HUES6 (cell line): ENCODE results near the gene CARMIL1.

Experiments used
- H3K27ac ChIP-seq: 2 replicates; pipeline ENCODE4 v1.7.0; 2013; ENCODE audit warnings: low read depth, mild to moderate bottlenecking, low read length, inconsistent platforms
- H3K27me3 ChIP-seq: 2 replicates; pipeline ENCODE4 v1.6.1; 2013; ENCODE audit warnings: low read length; ENCODE audit not compliant: control insufficient read depth, insufficient read depth
- H3K36me3 ChIP-seq: 2 replicates; pipeline ENCODE4 v1.6.1; 2013; ENCODE audit warnings: low read length; ENCODE audit not compliant: control insufficient read depth, insufficient read depth
- H3K4me1 ChIP-seq: 2 replicates; pipeline ENCODE4 v1.6.1; 2013; ENCODE audit warnings: low read length; ENCODE audit not compliant: control insufficient read depth, insufficient read depth
- H3K4me3 ChIP-seq: 2 replicates; pipeline ENCODE4 v1.5.1; 2013; ENCODE audit warnings: low read depth, low read length
- H3K9ac ChIP-seq: one replicate; pipeline ENCODE4 v1.6.1; 2013; ENCODE audit warnings: mild to moderate bottlenecking, low read length
- H3K9me3 ChIP-seq: 2 replicates; pipeline ENCODE4 v1.6.1; 2013; ENCODE audit warnings: low read depth, low read length; ENCODE audit not compliant: control insufficient read depth, insufficient read depth

CARMIL1 gene

DNA sequence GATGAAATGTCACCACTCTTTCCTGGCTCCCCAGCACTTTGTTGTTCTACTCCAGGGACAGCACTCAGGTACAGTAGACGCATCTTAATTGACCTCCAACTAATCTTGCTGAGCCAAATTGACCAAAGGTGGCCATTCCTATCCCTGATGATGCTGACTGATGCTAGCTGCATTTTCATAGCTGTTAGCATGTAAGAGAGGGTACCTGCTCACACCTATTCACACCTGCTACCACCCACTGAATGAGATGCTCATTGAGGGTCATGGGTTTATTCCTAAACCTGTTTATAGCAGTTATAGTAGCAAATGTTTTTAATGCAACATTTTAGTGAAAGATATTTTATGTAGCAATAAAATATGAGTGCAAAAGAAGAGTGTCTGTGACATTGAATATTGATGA is 145.1 kb downstream of the CARMIL1 start:
- H3K36me3 ChIP-seq: no peaks in the 10 kb centered on the region; the same call in 1 of the 2 replicates
- no peak overlapping the region for H3K9ac ChIP-seq
- no peak overlapping the region for H3K4me3 ChIP-seq
- peaks cover 10% of the 10 kb centered on the region for H3K9me3 ChIP-seq
- peaks cover 6% of the 10 kb centered on the region for H3K4me1 ChIP-seq
- no peak overlapping the region for H3K27ac ChIP-seq
- H3K27me3 ChIP-seq: no peaks in the 10 kb centered on the region

DNA sequence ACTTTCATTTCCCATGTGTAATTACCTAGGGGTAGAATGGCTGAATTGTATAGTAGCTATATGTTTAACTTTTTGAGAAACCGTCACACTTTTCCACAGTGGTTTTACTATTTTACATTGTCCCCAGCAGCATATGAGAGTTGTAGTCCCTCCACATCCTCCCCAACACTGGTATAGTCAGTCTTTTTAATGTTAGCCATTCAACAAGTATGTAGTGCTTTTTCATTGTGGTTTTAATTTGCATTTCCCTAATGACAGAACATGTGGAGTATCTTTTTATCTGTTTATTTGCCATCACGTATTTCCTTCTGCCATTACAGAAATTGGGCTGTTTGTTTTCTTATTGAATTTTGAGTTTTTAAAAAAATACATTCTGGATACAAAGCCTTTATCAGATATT is 148.4 kb downstream of the CARMIL1 start:
- H3K27ac ChIP-seq: no peak overlapping the region
- no peaks in the 10 kb centered on the region for H3K9me3 ChIP-seq
- H3K9ac ChIP-seq: no peak overlapping the region
- H3K27me3 ChIP-seq: no peaks in the 10 kb centered on the region
- H3K36me3 ChIP-seq: no peaks in the 10 kb centered on the region
- no peak overlapping the region for H3K4me3 ChIP-seq
- peaks cover 6% of the 10 kb centered on the region for H3K4me1 ChIP-seq

DNA sequence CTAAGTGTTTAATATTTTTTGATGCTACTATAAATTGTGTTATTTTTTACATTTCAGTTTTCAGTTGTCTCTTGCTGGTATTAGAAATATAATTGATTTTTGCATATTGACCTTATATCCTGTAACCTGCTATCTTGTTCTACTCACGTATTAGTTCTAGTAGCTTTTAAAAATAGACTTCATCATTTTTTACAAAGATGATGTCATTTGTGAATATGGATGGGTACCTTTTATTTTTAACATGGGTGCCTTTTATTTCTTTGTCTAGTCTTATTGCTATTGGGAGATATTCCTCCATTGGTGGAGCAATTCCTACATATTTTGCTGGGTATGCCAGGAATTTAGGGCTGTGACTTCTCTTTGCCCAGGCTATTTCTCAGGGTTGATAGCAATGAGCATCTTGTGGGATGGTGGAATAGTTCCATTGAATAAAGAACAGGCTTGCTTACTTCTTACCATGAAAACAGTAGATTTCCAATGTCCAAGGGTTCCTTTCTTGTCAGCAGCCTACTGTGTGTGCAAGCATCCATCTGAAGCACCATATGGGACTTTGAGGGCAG is 149.7 kb downstream of the CARMIL1 start:
- Histone ChIP-seq H3K4me1 (no peaks in the 10 kb centered on the region; the same call in 1 of the 2 replicates), H3K36me3 (no peaks in the 10 kb centered on the region), H3K27me3 (no peaks in the 10 kb centered on the region), H3K27ac (no peak overlapping the region), H3K9ac (no peak overlapping the region), H3K9me3 (no peaks in the 10 kb centered on the region), H3K4me3 (no peak overlapping the region)

DNA sequence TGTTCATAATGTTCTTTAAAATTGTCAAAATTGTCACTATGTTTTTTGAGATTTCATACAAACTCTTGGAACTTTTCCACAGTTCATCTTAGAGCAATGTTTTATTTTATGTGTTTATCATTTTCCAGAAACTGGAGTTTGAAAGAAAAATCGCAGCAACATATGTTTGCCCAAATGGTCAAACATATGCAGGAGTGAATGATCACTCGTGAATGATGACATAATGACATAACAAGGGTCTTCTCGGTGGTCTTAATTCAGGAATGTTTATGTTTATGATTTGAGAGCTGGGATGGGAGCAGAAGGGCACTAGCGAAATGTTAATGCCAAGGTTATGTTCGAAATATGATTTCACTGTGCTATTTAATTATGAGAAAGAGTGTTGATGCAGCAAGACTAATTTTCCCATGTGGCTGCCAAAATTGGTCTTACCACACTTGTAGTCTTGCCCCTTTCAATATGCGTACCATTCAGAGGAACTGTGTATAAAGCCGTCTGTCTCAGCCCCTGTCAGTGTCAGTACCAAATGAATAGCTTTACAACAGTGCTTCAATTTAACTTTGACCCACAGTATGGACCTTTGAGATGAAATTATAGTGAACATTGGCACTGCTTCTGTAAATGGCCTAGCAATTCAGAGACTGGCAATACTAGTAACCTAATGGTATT is 152.3 kb downstream of the CARMIL1 start:
- H3K4me3 ChIP-seq: no peak overlapping the region

DNA sequence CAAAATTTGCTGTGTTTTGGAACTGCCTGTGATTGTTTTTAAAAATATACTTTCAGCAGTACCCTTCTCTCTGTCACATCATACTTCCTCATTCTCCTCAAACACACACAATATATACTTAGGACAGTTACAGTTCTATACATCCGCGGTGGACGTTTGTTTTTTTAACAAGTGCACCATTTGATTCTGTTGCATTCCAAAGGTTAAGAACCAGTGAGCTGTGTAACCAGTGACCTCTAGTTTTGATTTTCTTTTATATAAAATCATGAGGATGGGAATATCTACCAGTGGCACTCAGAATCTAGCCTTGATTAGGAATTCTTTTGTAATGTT is 152.8 kb downstream of the CARMIL1 start:
- Histone ChIP-seq H3K9me3 (no peaks in the 10 kb centered on the region), H3K27me3 (no peaks in the 10 kb centered on the region), H3K36me3 (no peaks in the 10 kb centered on the region), H3K27ac (no peak overlapping the region), H3K4me3 (no peak overlapping the region), H3K4me1 (no peaks in the 10 kb centered on the region; the same call in 1 of the 2 replicates), H3K9ac (no peak overlapping the region)

More for the DNA sequence above, 152.3 kb downstream of the CARMIL1 start:
- H3K27ac ChIP-seq: no peak overlapping the region
- no peaks in the 10 kb centered on the region for H3K36me3 ChIP-seq
- no peaks in the 10 kb centered on the region for H3K9me3 ChIP-seq
- no peak overlapping the region for H3K9ac ChIP-seq
- no peaks in the 10 kb centered on the region for H3K27me3 ChIP-seq
- H3K4me1 ChIP-seq: no peaks in the 10 kb centered on the region; the same call in 1 of the 2 replicates

DNA sequence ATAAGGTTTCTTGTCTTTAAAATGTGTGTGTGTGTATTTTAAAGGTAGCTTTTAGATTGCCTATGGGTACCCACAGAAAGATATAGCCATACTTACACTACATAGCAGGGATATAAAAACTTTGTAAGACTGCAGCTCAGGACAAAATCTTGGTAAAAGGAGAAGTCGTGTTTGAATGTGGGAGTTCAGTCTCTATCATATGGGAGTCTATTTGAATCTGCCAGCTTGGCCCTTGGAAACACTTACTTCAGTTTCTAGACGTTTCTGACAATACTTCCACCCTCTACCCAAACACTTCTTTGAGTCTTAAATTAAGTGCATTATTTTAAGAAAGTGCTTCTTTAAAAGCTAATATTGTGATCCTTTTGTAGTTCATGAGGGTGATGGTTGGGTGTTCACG is 155.7 kb downstream of the CARMIL1 start:
- H3K27ac ChIP-seq: no peak overlapping the region
- H3K9me3 ChIP-seq: no peaks in the 10 kb centered on the region
- H3K4me3 ChIP-seq: no peak overlapping the region
- no peak overlapping the region for H3K9ac ChIP-seq
- H3K27me3 ChIP-seq: no peaks in the 10 kb centered on the region
- H3K36me3 ChIP-seq: no peaks in the 10 kb centered on the region
- H3K4me1 ChIP-seq: no peaks in the 10 kb centered on the region; the same call in 1 of the 2 replicates

DNA sequence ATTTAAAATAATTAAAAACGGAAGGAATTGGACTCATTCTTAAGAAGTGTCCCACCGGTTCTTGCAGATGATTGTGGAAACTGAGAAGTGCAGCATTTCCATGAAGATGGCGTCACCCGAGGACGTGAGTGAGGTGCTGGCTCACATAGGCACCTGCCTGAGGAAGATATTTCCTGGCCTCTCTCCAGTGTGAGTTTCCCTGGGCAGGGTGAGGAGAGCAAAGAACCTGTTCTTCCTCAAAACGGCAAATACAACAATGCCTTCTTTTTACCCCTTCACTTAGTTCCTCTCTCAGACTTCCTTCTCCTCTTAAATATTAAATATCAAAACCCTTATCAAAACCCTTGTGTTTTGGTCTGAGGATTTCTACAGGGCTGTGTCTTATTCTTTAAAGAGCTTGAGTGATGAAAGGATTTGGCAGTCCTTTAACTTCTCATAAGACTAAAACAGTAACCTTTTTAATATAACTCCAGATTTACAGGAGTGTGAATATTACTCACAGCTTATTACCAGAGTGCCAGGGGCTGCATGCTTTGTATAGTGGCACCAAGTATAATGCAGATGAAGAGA is 156.3 kb downstream of the CARMIL1 start:
- Histone ChIP-seq H3K9ac (no peak overlapping the region), H3K27ac (no peak overlapping the region), H3K27me3 (no peaks in the 10 kb centered on the region), H3K36me3 (no peaks in the 10 kb centered on the region), H3K4me1 (no peaks in the 10 kb centered on the region; the same call in 1 of the 2 replicates), H3K4me3 (no peak overlapping the region), H3K9me3 (no peaks in the 10 kb centered on the region)

DNA sequence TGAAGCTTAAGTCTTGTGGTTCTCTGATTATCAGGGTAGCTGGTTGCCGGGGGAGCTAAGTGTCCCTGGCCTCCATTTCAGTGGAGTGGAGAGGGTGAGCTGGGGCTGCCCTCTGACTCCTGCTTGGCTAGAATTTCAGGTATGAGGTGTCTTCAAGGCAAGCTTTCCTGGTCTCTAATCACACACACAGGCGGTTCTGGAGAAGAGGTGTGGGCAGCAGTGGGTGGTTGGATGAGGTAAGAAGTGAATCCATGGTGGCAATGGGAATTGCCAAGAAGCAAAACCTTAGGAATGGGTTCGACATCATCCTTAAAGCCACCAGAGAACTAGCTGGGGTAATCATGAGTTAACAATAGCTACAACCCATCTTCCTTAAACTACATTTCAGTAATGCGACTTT is 157.6 kb downstream of the CARMIL1 start:
- Histone ChIP-seq H3K36me3 (no peaks in the 10 kb centered on the region), H3K27ac (no peak overlapping the region), H3K27me3 (no peaks in the 10 kb centered on the region), H3K9me3 (no peaks in the 10 kb centered on the region), H3K4me3 (no peak overlapping the region), H3K9ac (no peak overlapping the region), H3K4me1 (peaks cover 3% of the 10 kb centered on the region; the same call in 1 of the 2 replicates)

DNA sequence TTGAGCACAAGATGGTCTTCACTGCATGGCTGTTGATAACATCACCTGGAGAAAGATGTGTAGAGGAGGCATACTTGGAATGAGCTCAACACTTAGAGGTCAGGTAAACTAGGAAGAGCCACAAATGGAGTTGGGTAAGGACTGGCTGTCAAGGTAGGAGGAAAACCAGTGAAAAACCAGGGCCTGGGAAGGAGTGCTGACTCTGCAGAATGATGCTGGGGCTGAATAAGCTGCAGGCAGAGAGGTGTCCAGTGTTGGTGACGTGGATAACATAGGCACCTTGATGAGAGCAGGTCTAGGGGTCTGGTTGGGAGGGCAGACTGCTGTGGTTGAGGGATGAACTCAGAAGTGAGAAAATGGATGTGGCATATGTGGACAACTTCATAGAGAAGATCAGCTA is 160.2 kb downstream of the CARMIL1 start:
- Histone ChIP-seq H3K9ac (no peak overlapping the region), H3K27ac (no peak overlapping the region), H3K4me1 (peaks cover 10% of the 10 kb centered on the region), H3K9me3 (no peaks in the 10 kb centered on the region), H3K27me3 (no peaks in the 10 kb centered on the region), H3K4me3 (no peak overlapping the region), H3K36me3 (no peaks in the 10 kb centered on the region)

DNA sequence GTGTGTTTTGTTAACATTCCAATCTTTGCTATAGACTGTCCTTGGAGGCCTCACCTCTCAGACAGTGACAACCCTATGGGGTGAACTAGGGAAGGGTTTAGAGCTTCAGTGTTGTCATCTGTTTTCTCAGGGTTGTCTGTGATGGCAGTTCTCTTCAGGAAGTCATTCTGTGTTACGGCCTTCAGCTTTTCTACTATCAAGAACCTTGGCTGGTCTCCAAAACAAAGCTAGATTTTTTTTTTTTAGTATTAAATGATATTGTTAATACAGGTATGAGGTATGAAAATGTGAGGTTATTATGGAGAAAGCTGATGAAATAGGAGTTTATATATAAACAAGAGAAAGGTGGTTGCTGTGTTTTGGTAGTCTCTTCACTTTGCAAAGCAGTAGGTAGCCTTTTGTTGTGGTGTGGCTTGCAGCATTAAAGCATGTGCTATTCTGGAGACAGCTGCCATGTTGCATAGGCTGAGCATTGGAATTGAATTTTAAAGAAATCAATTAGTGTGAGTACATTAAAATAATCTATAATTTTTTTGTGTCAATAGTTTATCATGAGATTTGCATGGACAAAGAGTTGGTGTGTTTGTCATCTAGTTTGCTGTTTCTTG is 162.6 kb downstream of the CARMIL1 start:
- H3K4me3 ChIP-seq: no peak overlapping the region
- H3K27me3 ChIP-seq: no peaks in the 10 kb centered on the region
- peaks cover 5% of the 10 kb centered on the region; the same call in 1 of the 2 replicates for H3K36me3 ChIP-seq
- H3K9me3 ChIP-seq: peaks cover 10% of the 10 kb centered on the region
- H3K9ac ChIP-seq: no peak overlapping the region
- no peak overlapping the region for H3K27ac ChIP-seq
- H3K4me1 ChIP-seq: peaks cover 10% of the 10 kb centered on the region

DNA sequence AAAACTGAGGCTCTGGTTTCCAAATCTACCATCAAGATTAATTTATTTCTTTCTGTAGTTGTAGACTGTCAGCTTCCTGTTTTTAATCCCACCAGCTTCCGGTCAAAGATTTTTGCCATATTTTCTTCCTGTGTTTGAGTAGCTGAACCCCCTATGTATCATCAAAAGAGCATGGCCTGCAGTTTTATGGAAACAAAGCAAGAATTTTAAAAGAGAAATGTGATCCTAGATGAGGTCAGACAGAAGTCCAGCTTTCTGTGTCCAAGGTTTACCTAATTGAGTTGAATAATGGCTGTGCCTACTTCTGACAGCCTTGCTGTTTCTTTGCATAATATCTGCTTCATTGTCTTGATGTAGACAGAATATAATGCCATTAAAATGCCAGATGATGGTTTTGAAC is 163.7 kb downstream of the CARMIL1 start:
- Histone ChIP-seq H3K9me3 (peaks cover 10% of the 10 kb centered on the region), H3K27ac (no peak overlapping the region), H3K9ac (no peak overlapping the region), H3K4me3 (no peak overlapping the region), H3K27me3 (no peaks in the 10 kb centered on the region), H3K4me1 (peaks cover 15% of the 10 kb centered on the region), H3K36me3 (peaks cover 5% of the 10 kb centered on the region; the same call in 1 of the 2 replicates)
